OCI-LY3 (cell line): ENCODE measurements around the gene NSMCE4A.

ENCODE experiments used
- H2AFZ ChIP-seq: fragments of 200-600, 300-600 bp; shearing (Covaris generic); 2 replicates; pipeline ENCODE4 v1.6.0; 2014; ENCODE audit warnings: antibody characterized with exemption, low read depth, low read length
- H3K27ac ChIP-seq: fragments of 200-600, 300-600 bp; sonication (generic); 2 replicates; pipeline ENCODE4 v1.5.1; 2014; ENCODE audit warnings: mild to moderate bottlenecking, low read length, moderate library complexity, mixed read lengths
- H3K27me3 ChIP-seq: fragments of 200-600, 300-600 bp; sonication (generic); 2 replicates; pipeline ENCODE4 v1.6.1; 2014; ENCODE audit warnings: low read depth, low read length, mixed read lengths
- H3K36me3 ChIP-seq: fragments of 200-600, 300-600 bp; sonication (generic); replicated peaks from 2 replicates; pipeline ENCODE3; 2014; ENCODE audit warnings: low read depth, low read length, mixed read lengths
- H3K4me1 ChIP-seq: fragments of 300-600, 200-600 bp; sonication (generic); 2 replicates; pipeline ENCODE4 v1.6.1; 2014; ENCODE audit warnings: low read length, mixed read lengths
- H3K4me2 ChIP-seq: fragments of 200-600, 300-600 bp; sonication (generic); 2 replicates; pipeline ENCODE4 v1.6.1; 2014; ENCODE audit warnings: low read length, mixed read lengths
- H3K4me3 ChIP-seq: fragments of 300-600, 200-600 bp; sonication (generic); 2 replicates; pipeline ENCODE4 v1.5.1; 2014; ENCODE audit warnings: antibody characterized with exemption, mild to moderate bottlenecking, low read length, moderate library complexity
- H3K79me2 ChIP-seq: fragments of 300-600, 200-600 bp; shearing (Covaris generic); 2 replicates; pipeline ENCODE4 v1.6.1; 2014; ENCODE audit warnings: mild to moderate bottlenecking, low read length, mixed read lengths
- H3K9ac ChIP-seq: fragments of 300-600, 200-600 bp; shearing (Covaris generic); 2 replicates; pipeline ENCODE4 v1.6.0; 2014; ENCODE audit warnings: mild to moderate bottlenecking, low read length, moderate library complexity
- H3K9me3 ChIP-seq: fragments of 200-600, 300-600 bp; shearing (Covaris generic); 2 replicates; pipeline ENCODE4 v1.6.1; 2014; ENCODE audit warnings: low read length, mixed read lengths; ENCODE audit not compliant: insufficient read depth
- H4K20me1 ChIP-seq: fragments of 200-600, 300-600 bp; sonication (generic); 2 replicates; pipeline ENCODE4 v1.6.1; 2016; ENCODE audit warnings: low read length, mixed read lengths; ENCODE audit not compliant: insufficient read depth
- EZH2phosphoT487 ChIP-seq: fragments of 200-600 bp; shearing (Covaris generic); IDR thresholded peaks from 2 replicates; pipeline ENCODE4 v1.6.1; 2018; ENCODE audit warnings: antibody characterized with exemption, mixed run types, low read depth
- TF ChIP-seq, protein P1 (sequence below): fragments of 200-600, 300-600 bp; sonication (generic); IDR thresholded peaks from 2 replicates; pipeline ENCODE4 v1.5.1; 2014; ENCODE audit warnings: antibody characterized with exemption, low read length, low read depth

The NSMCE4A gene

DNA sequence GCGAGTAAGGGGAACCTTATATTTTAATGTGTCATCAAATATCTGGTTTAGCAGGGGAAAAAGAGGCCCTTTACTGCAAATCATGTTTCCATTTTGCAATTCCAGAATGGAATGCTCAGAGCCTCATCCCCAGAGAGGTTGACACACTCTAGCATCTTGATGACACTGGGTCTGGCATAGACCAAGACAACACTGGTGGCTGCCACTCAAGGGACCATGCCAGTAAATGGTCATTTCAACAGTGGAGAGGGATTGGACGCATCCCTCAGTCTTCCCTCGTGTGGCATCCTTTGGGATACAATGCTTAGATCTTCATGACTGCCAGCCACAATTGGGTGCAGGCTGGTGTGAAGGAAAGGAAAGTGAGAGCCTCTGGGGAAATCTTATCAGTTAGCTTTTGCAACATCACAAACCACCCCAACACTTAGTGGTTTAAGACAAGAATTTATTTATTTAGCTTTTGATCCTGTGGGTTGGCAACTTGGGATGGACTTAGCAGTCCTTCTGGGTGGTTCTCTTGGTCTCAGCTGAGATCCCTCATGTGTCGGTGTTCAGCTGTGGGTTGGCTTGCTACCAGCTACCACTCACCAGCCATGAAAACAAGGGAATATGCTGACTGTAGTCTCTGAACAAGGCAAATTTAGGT is 35.5 kb upstream of the NSMCE4A start:
- H3K4me2 ChIP-seq: no peak overlapping the region
- H3K9ac ChIP-seq: no peak overlapping the region
- H3K36me3 ChIP-seq: no peaks in the 10 kb centered on the region
- H2AFZ ChIP-seq: no peak overlapping the region
- no peaks in the 10 kb centered on the region for H3K9me3 ChIP-seq
- H3K4me3 ChIP-seq: no peak overlapping the region
- no peaks in the 10 kb centered on the region for H4K20me1 ChIP-seq
- no peak overlapping the region for H3K27ac ChIP-seq
- H3K4me1 ChIP-seq: no peaks in the 10 kb centered on the region
- no peaks in the 10 kb centered on the region for H3K27me3 ChIP-seq
- no peaks in the 10 kb centered on the region for H3K79me2 ChIP-seq
- TF ChIP-seq, protein P1, sequence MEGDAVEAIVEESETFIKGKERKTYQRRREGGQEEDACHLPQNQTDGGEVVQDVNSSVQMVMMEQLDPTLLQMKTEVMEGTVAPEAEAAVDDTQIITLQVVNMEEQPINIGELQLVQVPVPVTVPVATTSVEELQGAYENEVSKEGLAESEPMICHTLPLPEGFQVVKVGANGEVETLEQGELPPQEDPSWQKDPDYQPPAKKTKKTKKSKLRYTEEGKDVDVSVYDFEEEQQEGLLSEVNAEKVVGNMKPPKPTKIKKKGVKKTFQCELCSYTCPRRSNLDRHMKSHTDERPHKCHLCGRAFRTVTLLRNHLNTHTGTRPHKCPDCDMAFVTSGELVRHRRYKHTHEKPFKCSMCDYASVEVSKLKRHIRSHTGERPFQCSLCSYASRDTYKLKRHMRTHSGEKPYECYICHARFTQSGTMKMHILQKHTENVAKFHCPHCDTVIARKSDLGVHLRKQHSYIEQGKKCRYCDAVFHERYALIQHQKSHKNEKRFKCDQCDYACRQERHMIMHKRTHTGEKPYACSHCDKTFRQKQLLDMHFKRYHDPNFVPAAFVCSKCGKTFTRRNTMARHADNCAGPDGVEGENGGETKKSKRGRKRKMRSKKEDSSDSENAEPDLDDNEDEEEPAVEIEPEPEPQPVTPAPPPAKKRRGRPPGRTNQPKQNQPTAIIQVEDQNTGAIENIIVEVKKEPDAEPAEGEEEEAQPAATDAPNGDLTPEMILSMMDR: no peak
- TF ChIP-seq EZH2phosphoT487: no peak

DNA sequence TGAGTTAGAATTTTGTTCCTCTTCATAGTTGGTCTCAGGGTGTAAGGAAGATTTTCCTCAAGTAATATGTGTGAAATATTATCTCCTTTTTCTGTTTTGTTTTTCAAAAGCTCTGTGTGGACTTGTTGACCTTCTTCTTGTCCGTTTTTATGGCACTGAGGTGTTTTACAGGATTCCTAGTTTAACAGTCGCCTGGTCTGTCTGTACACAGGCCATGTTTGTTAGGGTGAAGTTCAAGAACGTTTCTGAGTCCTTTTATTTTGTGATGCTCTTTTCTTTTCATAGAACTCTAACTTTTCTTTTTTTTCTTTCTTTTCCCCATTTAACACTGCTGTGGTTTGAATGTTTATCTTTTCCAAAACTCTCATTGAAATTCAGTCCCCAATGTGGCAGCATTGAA is 32.4 kb upstream of the NSMCE4A start:
- H3K27ac ChIP-seq: no peak overlapping the region
- no peaks in the 10 kb centered on the region for H3K27me3 ChIP-seq
- no peak overlapping the region for H3K9ac ChIP-seq
- TF ChIP-seq, protein P1: no peak
- TF ChIP-seq EZH2phosphoT487: no peak
- no peaks in the 10 kb centered on the region for H3K4me1 ChIP-seq
- no peak overlapping the region for H2AFZ ChIP-seq
- no peak overlapping the region for H3K4me3 ChIP-seq
- no peak overlapping the region for H3K4me2 ChIP-seq
- no peaks in the 10 kb centered on the region for H4K20me1 ChIP-seq
- H3K36me3 ChIP-seq: no peaks in the 10 kb centered on the region
- no peaks in the 10 kb centered on the region for H3K79me2 ChIP-seq
- H3K9me3 ChIP-seq: no peaks in the 10 kb centered on the region

DNA sequence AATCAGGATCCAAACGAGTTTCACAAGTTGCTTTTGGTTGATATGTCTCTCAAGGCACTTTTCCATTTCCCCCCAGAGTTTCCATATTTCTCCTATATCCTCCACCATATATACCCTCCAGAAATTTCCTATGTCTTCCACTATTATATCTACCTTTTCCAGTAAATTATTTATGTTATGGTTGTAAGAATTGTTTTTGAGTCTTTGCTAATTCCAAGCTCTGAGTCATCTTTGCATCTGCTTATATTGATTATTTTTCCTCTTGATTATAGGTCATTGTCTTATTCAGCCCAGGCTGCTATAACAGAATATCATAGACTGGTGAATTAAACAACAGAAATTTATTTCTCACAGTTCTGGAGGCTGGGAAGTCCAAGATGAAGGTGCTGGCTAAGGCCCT is 26.7 kb upstream of the NSMCE4A start:
- no peak overlapping the region for H3K27ac ChIP-seq
- H3K9ac ChIP-seq: no peak overlapping the region
- no peaks in the 10 kb centered on the region for H3K9me3 ChIP-seq
- no peaks in the 10 kb centered on the region for H3K36me3 ChIP-seq
- no peaks in the 10 kb centered on the region for H3K27me3 ChIP-seq
- no peak overlapping the region for H3K4me3 ChIP-seq
- H3K4me2 ChIP-seq: no peak overlapping the region
- H3K79me2 ChIP-seq: no peaks in the 10 kb centered on the region
- no peaks in the 10 kb centered on the region for H3K4me1 ChIP-seq
- H2AFZ ChIP-seq: no peak overlapping the region
- TF ChIP-seq, protein P1: no peak
- TF ChIP-seq EZH2phosphoT487: no peak
- H4K20me1 ChIP-seq: no peaks in the 10 kb centered on the region

DNA sequence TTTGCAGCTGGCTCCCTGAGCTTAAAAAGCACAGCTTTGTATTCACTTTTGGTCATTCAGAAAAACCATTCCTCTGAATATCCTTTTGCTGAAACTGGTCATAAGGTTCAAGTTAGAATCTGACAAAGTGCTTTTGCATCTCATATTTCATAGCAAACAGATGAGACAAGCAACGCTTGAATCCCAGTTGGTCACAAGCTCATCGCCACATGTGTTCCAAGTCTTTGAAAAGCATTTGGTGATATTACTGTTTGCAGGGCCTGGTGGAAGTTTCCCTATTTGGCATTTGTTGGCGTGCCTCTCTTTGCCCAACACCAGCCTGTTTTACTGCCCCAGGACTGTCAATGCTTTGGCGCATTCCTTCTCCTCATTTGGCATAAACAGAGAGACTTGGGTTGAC is 24.3 kb upstream of the NSMCE4A start:
- TF ChIP-seq, protein P1: no peak
- TF ChIP-seq EZH2phosphoT487: no peak
- no peak overlapping the region for H3K27ac ChIP-seq
- H3K4me3 ChIP-seq: no peak overlapping the region
- H2AFZ ChIP-seq: no peak overlapping the region
- no peaks in the 10 kb centered on the region for H3K79me2 ChIP-seq
- no peak overlapping the region for H3K4me2 ChIP-seq
- no peaks in the 10 kb centered on the region for H4K20me1 ChIP-seq
- H3K9ac ChIP-seq: no peak overlapping the region
- H3K4me1 ChIP-seq: no peaks in the 10 kb centered on the region
- no peaks in the 10 kb centered on the region for H3K9me3 ChIP-seq
- H3K27me3 ChIP-seq: no peaks in the 10 kb centered on the region
- H3K36me3 ChIP-seq: no peaks in the 10 kb centered on the region
